H1 (cell line): ENCODE data around the gene CGB7.
"Not testable (repeated sequence)": the region's sequence is repeated elsewhere in the genome, so short reads cannot be mapped to it uniquely, and the experiment has no call there.

Experiments used
- CEBPB ChIP-seq: IDR thresholded peaks from 2 replicates; pipeline ENCODE4 v1.6.1; 2012; ENCODE audit warnings: low read depth, low read length
- CTCF ChIP-seq, 3 experiments: IDR thresholded peaks; 1 replicate in 2 of 3; 2 replicates in 1 of 3; pipeline versions ENCODE4 v1.5.1 to v1.6.1; 2011; ENCODE audit warnings: low read length in 3 of 3, mild to moderate bottlenecking in 3 of 3, inconsistent platforms in 2 of 3, low read depth in 1 of 3, moderate library complexity in 1 of 3; ENCODE audit not compliant: insufficient read depth in 1 of 3; ENCODE audit errors: control extremely low read depth in 1 of 3
- GABPA ChIP-seq: IDR thresholded peaks from 2 replicates; pipeline ENCODE4 v1.6.1; 2011; ENCODE audit warnings: mild to moderate bottlenecking, low read length, moderate library complexity, borderline replicate concordance; ENCODE audit not compliant: insufficient read depth
- HDAC2 ChIP-seq, 2 experiments: fragments of 300-600 bp in 1 of 2; sonication (generic) in 1 of 2; IDR thresholded peaks; 2 replicates each; pipeline ENCODE4 v1.6.1; 2011 to 2012; ENCODE audit warnings: low read depth in 2 of 2, low read length in 2 of 2, mild to moderate bottlenecking in 2 of 2, moderate library complexity in 2 of 2, borderline replicate concordance in 1 of 2, inconsistent platforms in 1 of 2
- JUN ChIP-seq: IDR thresholded peaks from 2 replicates; pipeline ENCODE4 v1.6.1; 2011; ENCODE audit warnings: low read depth, mild to moderate bottlenecking, improper control_type of control experiment, low read length
- MAX ChIP-seq: IDR thresholded peaks from 2 replicates; pipeline ENCODE4 v1.6.1; 2012; ENCODE audit warnings: inconsistent platforms
- NRF1 ChIP-seq: IDR thresholded peaks from 2 replicates; pipeline ENCODE4 v1.6.1; 2011; ENCODE audit warnings: mild to moderate bottlenecking, low read depth, low read length, improper control_type of control experiment
- POLR2A ChIP-seq, 2 experiments: IDR thresholded peaks; 1 replicate in 1 of 2; 2 replicates in 1 of 2; pipeline ENCODE4 v1.6.1; 2011; ENCODE audit warnings: low read depth in 2 of 2, low read length in 2 of 2, mild to moderate bottlenecking in 2 of 2; ENCODE audit errors: control extremely low read depth in 1 of 2
- RFX5 ChIP-seq: IDR thresholded peaks from 2 replicates; pipeline ENCODE4 v1.6.1; 2011; ENCODE audit warnings: low read depth, low read length, improper control_type of control experiment, borderline replicate concordance
- RNF2 ChIP-seq: fragments of 200-900, 300-1000 bp; sonication (generic); IDR thresholded peaks from 2 replicates; pipeline ENCODE4 v1.7.1; 2016; ENCODE audit warnings: borderline replicate concordance, low read depth, mild to moderate bottlenecking, antibody characterized with exemption, low read length; ENCODE audit not compliant: poor library complexity, severe bottlenecking; ENCODE audit errors: missing control alignments
- SP2 ChIP-seq: IDR thresholded peaks from 2 replicates; pipeline ENCODE4 v1.6.1; 2012; ENCODE audit warnings: mild to moderate bottlenecking, low read length, inconsistent platforms
- SRF ChIP-seq: IDR thresholded peaks from 2 replicates; pipeline ENCODE4 v1.6.1; 2011; ENCODE audit warnings: mild to moderate bottlenecking, low read depth, low read length, moderate library complexity

GRCh38 chr19:49049834-49050233, 7.7 kb downstream of the CGB7 start:
- not testable (repeated sequence) for TF ChIP-seq CTCF (IDR thresholded peaks at IDR 0.05; ENCODE audit: control extremely low read depth in 1 of 3, insufficient read depth in 1 of 3, low read depth in 1 of 3, low read length in 3 of 3); MAX; GABPA; POLR2A (IDR thresholded peaks at IDR 0.05; ENCODE audit: control extremely low read depth in 1 of 2, low read depth in 2 of 2, low read length in 2 of 2); NRF1; RFX5; SRF; JUN; HDAC2 (IDR thresholded peaks at IDR 0.05; ENCODE audit: borderline replicate concordance in 1 of 2, low read depth in 2 of 2, low read length in 2 of 2); CEBPB; RNF2; SP2
